H9 (cell line): ENCODE measurements around the gene CD1D. TPM values are rescaled to one million over a fixed set of nuclear protein-coding genes. Genes with fewer than 3 reads are reported as not detected.

Experiments used
- DNase-seq: peaks from one replicate; pipeline ENCODE4 v3.0.0-alpha.2; 2017
- H2AFZ ChIP-seq: one replicate; pipeline ENCODE4 v1.6.1; 2013; ENCODE audit warnings: mild to moderate bottlenecking, low read length, control low read depth, moderate library complexity
- H2AK5ac ChIP-seq: 2 replicates; pipeline ENCODE4 v1.6.1; 2013; ENCODE audit warnings: low read length, control low read depth, mixed read lengths; ENCODE audit not compliant: insufficient read length
- H2BK120ac ChIP-seq: one replicate; pipeline ENCODE4 v1.6.1; 2013; ENCODE audit warnings: low read depth, mild to moderate bottlenecking, low read length, control low read depth, inconsistent platforms; ENCODE audit not compliant: poor library complexity, severe bottlenecking
- H2BK12ac ChIP-seq: 2 replicates; pipeline ENCODE4 v1.6.1; 2013; ENCODE audit warnings: low read length, control low read depth, mixed read lengths, low read depth; ENCODE audit not compliant: insufficient read length
- H2BK15ac ChIP-seq: 2 replicates; pipeline ENCODE4 v1.6.1; 2013; ENCODE audit warnings: low read depth, low read length, control low read depth
- H2BK20ac ChIP-seq: one replicate; pipeline ENCODE4 v1.6.1; 2013; ENCODE audit warnings: low read depth, mild to moderate bottlenecking, low read length, control low read depth, inconsistent platforms; ENCODE audit not compliant: poor library complexity, severe bottlenecking
- H2BK5ac ChIP-seq: 2 replicates; pipeline ENCODE4 v1.6.1; 2013; ENCODE audit warnings: low read length, control low read depth, mixed read lengths; ENCODE audit not compliant: insufficient read length
- H3K14ac ChIP-seq: 2 replicates; pipeline ENCODE4 v1.6.1; 2013; ENCODE audit warnings: low read length, control low read depth; ENCODE audit not compliant: insufficient read depth
- H3K18ac ChIP-seq: 2 replicates; pipeline ENCODE4 v1.6.1; 2013; ENCODE audit warnings: low read depth, mild to moderate bottlenecking, mixed read lengths, low read length, control low read depth; ENCODE audit not compliant: insufficient read length
- H3K23ac ChIP-seq: 2 replicates; pipeline ENCODE4 v1.6.1; 2013; ENCODE audit warnings: low read length, control low read depth, mixed read lengths, low read depth; ENCODE audit not compliant: insufficient read length
- H3K23me2 ChIP-seq: 2 replicates; pipeline ENCODE4 v1.6.1; 2013; ENCODE audit warnings: low read depth, mild to moderate bottlenecking, mixed read lengths, low read length, control low read depth; ENCODE audit not compliant: insufficient read length, poor library complexity, severe bottlenecking
- H3K27ac ChIP-seq: 2 replicates; pipeline ENCODE4 v1.5.1; 2013; ENCODE audit warnings: low read length, control low read depth, mixed read lengths, low read depth; ENCODE audit not compliant: insufficient read length
- H3K27me3 ChIP-seq: 2 replicates; pipeline ENCODE4 v1.6.1; 2013; ENCODE audit warnings: low read length, control low read depth, inconsistent platforms; ENCODE audit not compliant: insufficient read depth
- H3K4ac ChIP-seq: 2 replicates; pipeline ENCODE4 v1.6.1; 2013; ENCODE audit warnings: low read depth, mild to moderate bottlenecking, control low read depth, inconsistent platforms, low read length, moderate library complexity
- H3K4me1 ChIP-seq: 2 replicates; pipeline ENCODE4 v1.6.1; 2013; ENCODE audit warnings: low read length, control low read depth, inconsistent platforms; ENCODE audit not compliant: insufficient read depth
- H3K4me2 ChIP-seq: 2 replicates; pipeline ENCODE4 v1.6.1; 2013; ENCODE audit warnings: low read length, control low read depth, mixed read lengths; ENCODE audit not compliant: insufficient read length, insufficient read depth
- H3K56ac ChIP-seq: 2 replicates; pipeline ENCODE4 v1.6.1; 2013; ENCODE audit warnings: low read depth, mild to moderate bottlenecking, mixed read lengths, low read length, control low read depth; ENCODE audit not compliant: insufficient read length
- H3K79me1 ChIP-seq: 2 replicates; pipeline ENCODE4 v1.6.1; 2013; ENCODE audit warnings: low read depth, mild to moderate bottlenecking, moderate library complexity, low read length, control low read depth, inconsistent platforms; ENCODE audit not compliant: insufficient read depth, poor library complexity, severe bottlenecking
- H3K79me2 ChIP-seq: 2 replicates; pipeline ENCODE4 v1.6.1; 2013; ENCODE audit warnings: low read length, control low read depth, inconsistent platforms; ENCODE audit not compliant: insufficient read depth
- H3K9ac ChIP-seq: 2 replicates; pipeline ENCODE4 v1.6.1; 2013; ENCODE audit warnings: low read length, control low read depth, mixed read lengths; ENCODE audit not compliant: insufficient read length; ENCODE audit errors: extremely low read depth
- H3K9me3 ChIP-seq: one replicate; pipeline ENCODE4 v1.6.1; 2013; ENCODE audit warnings: low read depth, low read length, inconsistent platforms; ENCODE audit not compliant: control insufficient read depth
- H3T11ph ChIP-seq: one replicate; pipeline ENCODE4 v1.6.1; 2013; ENCODE audit warnings: mild to moderate bottlenecking, low read length, control low read depth, inconsistent platforms
- H4K20me1 ChIP-seq: one replicate; pipeline ENCODE4 v1.6.1; 2013; ENCODE audit not compliant: control insufficient read depth, insufficient read length, insufficient read depth
- H4K5ac ChIP-seq: 2 replicates; pipeline ENCODE4 v1.6.1; 2013; ENCODE audit warnings: low read depth, mild to moderate bottlenecking, mixed read lengths, low read length, control low read depth; ENCODE audit not compliant: insufficient read length
- H4K8ac ChIP-seq: replicated peaks from 2 replicates; pipeline ENCODE4 v1.6.1; 2013; ENCODE audit warnings: low read length, control low read depth, mixed read lengths, low read depth; ENCODE audit not compliant: insufficient read length
- H4K91ac ChIP-seq: 2 replicates; pipeline ENCODE4 v1.6.1; 2013; ENCODE audit warnings: low read depth, mild to moderate bottlenecking, moderate library complexity, mixed read lengths, low read length, control low read depth; ENCODE audit not compliant: insufficient read length
- H3K27ac Mint-ChIP-seq, 3 experiments: 2 replicates in 2 of 3; 3 replicates in 1 of 3; pipeline ENCODE4 v1.8.0; 2020 to 2021; ENCODE audit warnings: mixed read lengths in 3 of 3, mild to moderate bottlenecking in 1 of 3, moderate library complexity in 1 of 3
- H3K27me3 Mint-ChIP-seq: 2 replicates; pipeline ENCODE4 v1.8.0; 2021; ENCODE audit warnings: low read depth, mild to moderate bottlenecking, moderate library complexity, mixed read lengths
- H3K36me3 Mint-ChIP-seq, 3 experiments: 2 replicates in 2 of 3; 3 replicates in 1 of 3; pipeline ENCODE4 v1.8.0; 2020 to 2021; ENCODE audit warnings: low read depth in 3 of 3, mixed read lengths in 3 of 3; ENCODE audit not compliant: insufficient read depth in 1 of 3
- H3K4me1 Mint-ChIP-seq, 2 experiments: 2 replicates each; pipeline ENCODE4 v1.8.0; 2020; ENCODE audit warnings: mixed read lengths in 2 of 2
- H3K4me3 Mint-ChIP-seq, 2 experiments: 2 replicates in 1 of 2; 3 replicates in 1 of 2; pipeline ENCODE4 v1.8.0; 2020 to 2021; ENCODE audit warnings: mild to moderate bottlenecking in 2 of 2, mixed read lengths in 2 of 2, moderate library complexity in 1 of 2
- H3K9me3 Mint-ChIP-seq, 2 experiments: 2 replicates in 1 of 2; 3 replicates in 1 of 2; pipeline ENCODE4 v1.8.0; 2020; ENCODE audit warnings: mild to moderate bottlenecking in 2 of 2, mixed read lengths in 2 of 2, moderate library complexity in 1 of 2
- WGBS: extraction: QIAGEN DNeasy Blood & Tissue Kit; methylation state at CpG from one replicate; pipeline ENCODE4 v1.1.7; 2013; ENCODE audit warnings: missing lambda C conversion rate, low lambda C conversion rate, mixed read lengths; ENCODE audit not compliant: insufficient read length; ENCODE audit errors: extremely low coverage; 5-methylcytosine and 5-hydroxymethylcytosine counted together
- total RNA-seq: library from RNA; stranded (reverse); gene quantifications from 2 replicates; pipeline ENCODE4 v1.2.1, GENCODE V29; 2021
- TF ChIP-seq, protein P1 (sequence below): fragments of 200-600 bp; sonication (generic); conservative IDR thresholded peaks from 3 replicates; pipeline ENCODE4 v1.8.0; 2021; ENCODE audit warnings: antibody characterized with exemption, mild to moderate bottlenecking

CD1D gene
- total RNA-seq, 1 experiment from 2014 or later = 0.98 TPM

DNA sequence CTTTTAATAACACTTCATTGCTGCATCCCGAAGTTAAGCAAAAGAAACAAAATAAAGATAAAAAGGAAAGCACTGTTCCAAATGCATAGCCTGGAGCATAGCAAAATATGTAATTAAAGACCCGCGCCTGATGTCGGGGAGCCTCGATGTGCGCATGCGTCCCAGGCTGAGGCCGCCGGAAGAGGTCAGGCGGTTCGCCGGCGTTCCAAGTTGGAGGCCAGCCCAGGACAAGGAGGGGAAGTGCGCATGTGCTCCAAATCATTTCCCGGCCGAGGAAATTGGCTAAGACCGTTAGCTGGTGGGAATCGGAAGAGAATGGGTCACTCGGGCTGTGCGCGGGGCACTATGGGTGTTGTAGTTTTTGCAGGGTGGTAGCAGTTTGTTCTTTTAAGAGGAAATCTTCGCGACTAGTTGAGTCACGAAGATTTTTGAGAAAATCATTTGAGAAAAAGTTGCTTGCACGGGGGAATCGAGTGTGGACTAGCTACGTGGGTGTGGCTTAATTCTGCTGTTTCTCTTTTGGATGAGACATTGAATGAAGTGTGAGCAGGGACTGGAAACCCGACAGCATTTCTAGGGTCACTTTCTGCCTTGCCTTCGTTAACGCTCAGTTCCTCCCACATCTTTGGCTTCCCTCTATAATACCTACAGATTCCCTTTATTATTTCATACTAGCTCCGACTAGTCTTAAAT lies 31.0 kb upstream of the CD1D start:
- Histone ChIP-seq H2BK120ac (no peak overlapping the region), H4K20me1 (no peaks in the 10 kb centered on the region), H2BK5ac (no peak overlapping the region), H3K4me2 (peak overlapping the region; percentile 59), H3K27ac (no peak overlapping the region), H2AFZ (peak overlapping the region; percentile 98), H3K27me3 (no peaks in the 10 kb centered on the region; the same call in 1 of the 2 replicates), H2AK5ac (no peak overlapping the region), H3K23me2 (no peaks in the 10 kb centered on the region), H4K8ac (no peak overlapping the region), H4K5ac (no peak overlapping the region), H2BK20ac (no peak overlapping the region), H4K91ac (no peak overlapping the region), H3K4ac (no peak overlapping the region), H3K23ac (no peak overlapping the region), H3K9me3 (no peaks in the 10 kb centered on the region), H3K14ac (no peak overlapping the region), H2BK15ac (no peak overlapping the region), H3K56ac (no peak overlapping the region), H3K18ac (no peak overlapping the region), H3K79me1 (no peaks in the 10 kb centered on the region), H3K79me2 (no peaks in the 10 kb centered on the region), H3T11ph (no peak overlapping the region), H2BK12ac (no peak overlapping the region), H3K9ac (no peak overlapping the region), H3K4me1 (no peaks in the 10 kb centered on the region)
- peaks cover 57% of the 10 kb centered on the region for H3K27me3 Mint-ChIP-seq
- H3K4me1 Mint-ChIP-seq = peaks cover 9 to 25% of the 10 kb centered on the region in 2 experiments
- peak overlapping the region; percentile 57 to 72 for H3K4me3 Mint-ChIP-seq
- H3K27ac Mint-ChIP-seq = no peak overlapping the region
- peak; percentile 94 for DNase-seq
- peaks cover 0 to 5% of the 10 kb centered on the region in 2 experiments; a peak in 1 of 5 replicates for H3K9me3 Mint-ChIP-seq
- TF ChIP-seq, protein P1, sequence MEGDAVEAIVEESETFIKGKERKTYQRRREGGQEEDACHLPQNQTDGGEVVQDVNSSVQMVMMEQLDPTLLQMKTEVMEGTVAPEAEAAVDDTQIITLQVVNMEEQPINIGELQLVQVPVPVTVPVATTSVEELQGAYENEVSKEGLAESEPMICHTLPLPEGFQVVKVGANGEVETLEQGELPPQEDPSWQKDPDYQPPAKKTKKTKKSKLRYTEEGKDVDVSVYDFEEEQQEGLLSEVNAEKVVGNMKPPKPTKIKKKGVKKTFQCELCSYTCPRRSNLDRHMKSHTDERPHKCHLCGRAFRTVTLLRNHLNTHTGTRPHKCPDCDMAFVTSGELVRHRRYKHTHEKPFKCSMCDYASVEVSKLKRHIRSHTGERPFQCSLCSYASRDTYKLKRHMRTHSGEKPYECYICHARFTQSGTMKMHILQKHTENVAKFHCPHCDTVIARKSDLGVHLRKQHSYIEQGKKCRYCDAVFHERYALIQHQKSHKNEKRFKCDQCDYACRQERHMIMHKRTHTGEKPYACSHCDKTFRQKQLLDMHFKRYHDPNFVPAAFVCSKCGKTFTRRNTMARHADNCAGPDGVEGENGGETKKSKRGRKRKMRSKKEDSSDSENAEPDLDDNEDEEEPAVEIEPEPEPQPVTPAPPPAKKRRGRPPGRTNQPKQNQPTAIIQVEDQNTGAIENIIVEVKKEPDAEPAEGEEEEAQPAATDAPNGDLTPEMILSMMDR = no peak
- H3K36me3 Mint-ChIP-seq = 0 out of 7 replicates have a peak, but pooled peaks cover 0 to 5% (median 0%) of the 10 kb centered on the region in 3 experiments
- no CpG with 5 or more reads among the region's 31 CpGs for WGBS
